Measurements from ENCODE around the gene ZNF789.

The ZNF789 gene

GRCh38 chr7:99459087-99459486 is 13.6 kb upstream of the ZNF789 start:
- peak; percentile 76 for DNase-seq

GRCh38 chr7:99460651-99461050 is 12.0 kb upstream of the ZNF789 start:
- DNase-seq: no peak

GRCh38 chr7:99461221-99461620 is 11.5 kb upstream of the ZNF789 start:
- peak; percentile 47 for DNase-seq

- peak; percentile 30 for DNase-seq
Observed at GRCh38 chr7:99465421-99465768, 7.3 kb upstream of the ZNF789 start.

GRCh38 chr7:99468336-99468918 is 4.3 kb upstream of the ZNF789 start:
- DNase-seq: no peak

GRCh38 chr7:99469381-99470065 is 3.2 kb upstream of the ZNF789 start:
- DNase-seq: no peak

- DNase-seq: peak; percentile 92
Observed at GRCh38 chr7:99473315-99473596, 566 bp downstream of the ZNF789 start.

- DNase-seq: no peak
Observed at GRCh38 chr7:99476107-99476506, 3.4 kb downstream of the ZNF789 start.

- peak; percentile 39 for DNase-seq
Observed at GRCh38 chr7:99478464-99479440, 6.1 kb downstream of the ZNF789 start.

GRCh38 chr7:99485094-99485493 is 12.4 kb downstream of the ZNF789 start:
- no peak for DNase-seq

GRCh38 chr7:99489235-99489634 is 16.5 kb downstream of the ZNF789 start:
- peak; percentile 54 for DNase-seq

GRCh38 chr7:99490878-99491277 is 18.2 kb downstream of the ZNF789 start:
- DNase-seq: no peak

- no peak for DNase-seq
Observed at GRCh38 chr7:99493823-99494222, 21.1 kb downstream of the ZNF789 start.

- peak; percentile 77 for DNase-seq
Observed at GRCh38 chr7:99497766-99498545, 25.3 kb downstream of the ZNF789 start.

- DNase-seq: no peak
Observed at GRCh38 chr7:99498546-99498944, 25.9 kb downstream of the ZNF789 start.

- peak; percentile 60 for DNase-seq
Observed at GRCh38 chr7:99499371-99499720, 26.7 kb downstream of the ZNF789 start.

GRCh38 chr7:99499721-99500636 is 27.3 kb downstream of the ZNF789 start, which contains the start of gene ZNF394:
Gene ZNF394, minus strand, starts transcription at chr7:99500281. Its CDS starts 188 bp downstream, at chr7:99500093.
- peak; percentile 98 for DNase-seq

- DNase-seq: peak; percentile 17
Observed at GRCh38 chr7:99500637-99501009, 27.9 kb downstream of the ZNF789 start.

- peak; percentile 36 for DNase-seq
Observed at GRCh38 chr7:99501236-99501635, 28.5 kb downstream of the ZNF789 start.

- no peak for DNase-seq
Observed at GRCh38 chr7:99504281-99504602, 31.6 kb downstream of the ZNF789 start.

GRCh38 chr7:99504603-99505323 is 32.1 kb downstream of the ZNF789 start, which contains the start of gene ZKSCAN5:
Gene ZKSCAN5, plus strand, starts transcription at chr7:99504662. Its CDS starts 1,383 bp downstream, at chr7:99506045.
- DNase-seq: peak; percentile 98
